Medulla oblongata (tissue), 1 donor: ENCODE data around the gene MMP2.
A peak's percentile ranks its signal among the peaks of the same experiment; 100 is the strongest.

Experiments
- DNase-seq: peaks from one replicate; pipeline ENCODE4 v3.0.0-alpha.2; 2015; ENCODE audit errors: extremely low spot score

MMP2 gene

GRCh38 chr16:55494994-55495421 is 16.0 kb downstream of the MMP2 start:
- DNase-seq: peak; percentile 93

- DNase-seq: peak; percentile 29
Observed at GRCh38 chr16:55495616-55496289, 16.8 kb downstream of the MMP2 start.

DNA sequence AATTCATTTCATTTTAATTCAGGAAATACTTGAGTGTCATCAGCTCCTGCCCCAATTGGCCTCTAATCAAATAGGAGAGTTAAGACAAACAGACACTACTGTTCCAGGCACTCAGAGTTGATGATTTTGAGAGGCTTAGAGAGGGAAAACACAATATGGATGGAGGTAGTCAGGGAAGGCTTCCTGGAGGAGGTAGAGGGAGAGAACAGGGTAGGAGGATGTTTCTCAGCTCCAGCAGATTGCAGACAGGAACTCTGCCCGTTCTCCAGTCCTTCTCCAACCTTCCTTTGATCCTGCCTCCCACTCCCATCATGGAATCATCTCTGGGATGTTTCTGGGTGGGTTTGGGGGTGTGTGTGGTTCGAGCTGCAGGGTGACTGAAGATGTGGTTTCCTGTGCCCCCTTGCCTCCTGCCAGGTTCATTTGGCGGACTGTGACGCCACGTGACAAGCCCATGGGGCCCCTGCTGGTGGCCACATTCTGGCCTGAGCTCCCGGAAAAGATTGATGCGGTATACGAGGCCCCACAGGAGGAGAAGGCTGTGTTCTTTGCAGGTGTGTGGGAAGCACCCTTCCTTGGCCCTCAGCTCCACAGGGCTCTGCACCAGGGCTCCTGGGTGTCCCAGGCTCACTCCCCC is 17.6 kb downstream of the MMP2 start:
- no peak for DNase-seq

GRCh38 chr16:55497558-55497957 is 18.6 kb downstream of the MMP2 start:
- no peak for DNase-seq

- DNase-seq: no peak
Observed at GRCh38 chr16:55498101-55498500, 19.1 kb downstream of the MMP2 start.

DNA sequence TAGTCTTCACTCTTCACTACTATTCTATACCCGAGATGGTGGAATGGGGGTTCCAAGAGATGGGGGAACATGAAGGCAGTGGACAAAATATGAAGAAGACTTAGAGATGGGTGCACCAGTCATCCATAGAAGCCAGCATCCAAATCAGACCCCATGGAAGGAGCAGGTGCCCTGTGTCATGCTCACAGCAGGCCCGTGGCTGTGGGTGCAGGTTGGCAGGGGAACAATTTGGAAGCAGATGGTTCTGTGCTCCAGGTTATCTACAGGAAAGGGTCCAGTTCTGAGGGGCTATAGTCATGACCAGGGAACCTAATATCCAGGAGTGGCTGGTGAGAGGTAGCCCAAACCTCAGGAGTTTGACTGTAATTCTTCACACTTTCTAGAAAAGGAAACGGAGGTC is 20.3 kb downstream of the MMP2 start:
- no peak for DNase-seq

- DNase-seq: peak; percentile 76
Observed at GRCh38 chr16:55499951-55500529, 21.0 kb downstream of the MMP2 start.

DNA sequence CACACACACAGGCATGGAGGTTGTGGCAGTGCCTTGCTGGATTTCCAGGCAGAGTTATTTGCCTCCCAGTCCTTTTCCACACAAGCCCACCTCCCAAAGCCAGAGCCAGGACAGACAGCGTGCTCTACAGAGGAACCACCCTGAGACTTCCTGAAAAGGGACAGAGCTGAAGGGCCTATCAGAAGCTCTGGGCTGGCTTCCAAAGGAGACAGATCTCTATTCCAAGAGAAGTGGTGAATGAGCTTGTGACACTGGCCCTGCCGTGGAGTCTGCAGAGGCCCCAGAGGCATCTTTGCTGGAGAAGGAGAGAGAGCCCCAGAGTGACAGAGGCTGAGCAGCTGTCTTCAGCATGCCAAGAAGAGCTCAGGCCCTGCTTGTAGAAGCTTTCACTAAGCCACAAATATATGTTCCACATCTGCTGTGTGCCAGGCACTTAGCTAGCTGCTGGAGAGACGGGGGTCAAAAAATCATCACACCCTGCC is 21.6 kb downstream of the MMP2 start:
- DNase-seq: peak; percentile 94

DNA sequence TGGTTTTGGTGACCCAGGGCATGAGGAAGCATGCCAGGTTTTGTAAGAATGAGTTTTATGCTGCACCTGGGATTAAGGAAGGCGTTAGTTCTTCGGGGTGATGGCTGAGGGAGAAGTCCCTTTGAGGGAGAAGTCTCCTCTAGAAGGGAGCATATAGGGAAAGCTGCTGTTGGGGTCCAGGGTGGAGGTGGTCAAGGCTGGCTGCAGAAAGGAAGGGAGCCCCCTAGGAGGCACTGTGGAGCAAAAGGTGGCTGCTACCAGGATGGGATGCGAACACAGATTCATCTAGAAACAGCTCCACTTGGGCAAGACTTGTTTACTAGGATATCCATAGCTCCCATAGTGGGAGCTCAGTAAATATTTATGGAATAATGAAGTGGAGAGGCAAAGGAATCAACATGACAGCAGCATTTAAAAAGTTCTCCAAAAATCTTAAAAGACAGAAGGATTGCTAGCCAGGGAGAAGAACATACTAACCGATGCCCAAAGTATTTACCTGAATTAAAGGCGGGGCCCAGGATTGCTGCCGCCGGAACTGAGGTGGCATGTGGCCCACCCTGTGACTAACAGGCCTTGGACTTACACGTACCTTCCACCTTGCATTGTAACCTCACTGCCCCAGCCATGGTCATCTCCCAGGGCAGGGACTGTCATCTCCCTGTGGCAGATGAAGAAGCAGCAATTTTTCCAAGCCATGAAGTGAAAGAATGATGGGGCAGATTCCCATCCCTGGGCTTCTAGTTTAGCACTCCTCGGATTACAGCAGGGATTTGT is 22.7 kb downstream of the MMP2 start:
- peak; percentile 10 for DNase-seq

GRCh38 chr16:55502801-55503366 is 23.9 kb downstream of the MMP2 start:
- peak; percentile 99 for DNase-seq

DNA sequence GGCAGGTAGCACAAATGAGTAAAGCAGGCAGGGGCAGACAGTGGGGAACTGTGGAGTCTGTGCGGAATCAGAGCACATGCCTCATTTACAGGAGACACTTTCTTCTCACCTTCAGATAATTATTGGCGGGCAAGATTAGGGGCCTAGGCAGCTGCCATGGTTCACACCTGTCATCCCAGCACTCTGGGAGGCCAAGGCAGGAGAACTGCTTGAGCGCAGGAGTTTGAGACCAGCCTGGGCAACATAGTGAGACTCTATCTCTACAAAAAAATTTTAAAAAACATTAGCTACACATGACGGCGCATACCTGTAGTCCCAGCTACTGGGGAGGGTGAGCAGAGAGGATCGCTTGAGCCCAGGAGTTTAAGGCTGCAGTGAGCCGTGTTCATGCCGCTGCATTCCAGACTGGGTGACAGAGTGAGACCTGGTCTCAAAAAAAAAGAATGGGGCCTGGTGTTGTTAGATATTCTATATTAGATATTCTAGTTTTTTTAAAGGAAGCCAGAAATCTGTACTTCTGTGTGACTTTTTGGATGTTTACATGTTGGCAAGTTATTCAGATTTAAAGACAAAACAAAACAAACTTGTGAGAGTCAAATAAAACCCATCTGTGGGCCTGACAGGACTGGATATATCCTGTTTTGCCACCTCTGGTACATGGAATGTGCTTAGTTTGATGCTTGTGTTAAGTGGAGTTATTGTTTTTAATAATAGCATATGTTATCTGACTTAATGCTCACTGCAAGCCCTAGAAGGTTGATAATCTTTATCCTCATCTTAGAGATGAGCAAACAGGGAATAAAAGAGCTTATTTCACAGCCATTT is 24.9 kb downstream of the MMP2 start:
- no peak for DNase-seq

DNA sequence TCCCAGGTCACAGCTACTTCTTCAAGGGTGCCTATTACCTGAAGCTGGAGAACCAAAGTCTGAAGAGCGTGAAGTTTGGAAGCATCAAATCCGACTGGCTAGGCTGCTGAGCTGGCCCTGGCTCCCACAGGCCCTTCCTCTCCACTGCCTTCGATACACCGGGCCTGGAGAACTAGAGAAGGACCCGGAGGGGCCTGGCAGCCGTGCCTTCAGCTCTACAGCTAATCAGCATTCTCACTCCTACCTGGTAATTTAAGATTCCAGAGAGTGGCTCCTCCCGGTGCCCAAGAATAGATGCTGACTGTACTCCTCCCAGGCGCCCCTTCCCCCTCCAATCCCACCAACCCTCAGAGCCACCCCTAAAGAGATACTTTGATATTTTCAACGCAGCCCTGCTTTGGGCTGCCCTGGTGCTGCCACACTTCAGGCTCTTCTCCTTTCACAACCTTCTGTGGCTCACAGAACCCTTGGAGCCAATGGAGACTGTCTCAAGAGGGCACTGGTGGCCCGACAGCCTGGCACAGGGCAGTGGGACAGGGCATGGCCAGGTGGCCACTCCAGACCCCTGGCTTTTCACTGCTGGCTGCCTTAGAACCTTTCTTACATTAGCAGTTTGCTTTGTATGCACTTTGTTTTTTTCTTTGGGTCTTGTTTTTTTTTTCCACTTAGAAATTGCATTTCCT is 26.5 kb downstream of the MMP2 start:
- no peak for DNase-seq

DNA sequence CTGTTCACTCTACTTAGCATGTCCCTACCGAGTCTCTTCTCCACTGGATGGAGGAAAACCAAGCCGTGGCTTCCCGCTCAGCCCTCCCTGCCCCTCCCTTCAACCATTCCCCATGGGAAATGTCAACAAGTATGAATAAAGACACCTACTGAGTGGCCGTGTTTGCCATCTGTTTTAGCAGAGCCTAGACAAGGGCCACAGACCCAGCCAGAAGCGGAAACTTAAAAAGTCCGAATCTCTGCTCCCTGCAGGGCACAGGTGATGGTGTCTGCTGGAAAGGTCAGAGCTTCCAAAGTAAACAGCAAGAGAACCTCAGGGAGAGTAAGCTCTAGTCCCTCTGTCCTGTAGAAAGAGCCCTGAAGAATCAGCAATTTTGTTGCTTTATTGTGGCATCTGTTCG is 27.1 kb downstream of the MMP2 start:
- DNase-seq: no peak

GRCh38 chr16:55506708-55507107 is 27.7 kb downstream of the MMP2 start:
- no peak for DNase-seq

DNA sequence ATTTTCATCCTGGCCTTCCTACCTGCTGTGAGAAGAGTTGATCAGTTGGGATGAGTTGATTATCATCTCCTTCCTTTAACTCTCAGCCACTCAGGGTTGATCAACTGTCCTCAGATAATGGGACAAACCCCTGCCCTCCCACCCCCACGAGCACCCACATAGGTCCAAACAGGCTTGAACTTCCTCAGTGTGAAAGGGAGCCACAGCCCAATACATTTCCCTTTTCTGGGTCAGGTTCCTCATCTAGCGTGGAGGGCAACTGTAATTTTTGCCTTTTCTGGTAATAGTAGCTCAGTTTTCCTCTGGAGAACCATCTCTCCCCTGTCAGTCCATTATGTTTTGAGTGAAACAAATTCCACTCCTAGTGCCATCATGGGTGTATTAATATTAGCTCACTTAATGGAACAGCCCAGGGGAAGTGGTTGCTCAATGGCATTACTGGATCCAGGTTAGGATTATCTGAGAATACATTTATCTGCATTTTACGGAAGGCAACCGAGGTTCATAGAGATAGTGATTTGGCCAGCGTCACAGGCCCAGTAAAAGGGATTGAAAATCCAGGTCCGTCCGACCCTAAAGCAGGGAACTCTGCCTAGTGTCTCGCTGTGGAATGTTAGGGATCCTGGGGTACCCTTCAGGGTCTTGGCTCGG is 29.4 kb downstream of the MMP2 start:
- peak; percentile 46 for DNase-seq

DNA sequence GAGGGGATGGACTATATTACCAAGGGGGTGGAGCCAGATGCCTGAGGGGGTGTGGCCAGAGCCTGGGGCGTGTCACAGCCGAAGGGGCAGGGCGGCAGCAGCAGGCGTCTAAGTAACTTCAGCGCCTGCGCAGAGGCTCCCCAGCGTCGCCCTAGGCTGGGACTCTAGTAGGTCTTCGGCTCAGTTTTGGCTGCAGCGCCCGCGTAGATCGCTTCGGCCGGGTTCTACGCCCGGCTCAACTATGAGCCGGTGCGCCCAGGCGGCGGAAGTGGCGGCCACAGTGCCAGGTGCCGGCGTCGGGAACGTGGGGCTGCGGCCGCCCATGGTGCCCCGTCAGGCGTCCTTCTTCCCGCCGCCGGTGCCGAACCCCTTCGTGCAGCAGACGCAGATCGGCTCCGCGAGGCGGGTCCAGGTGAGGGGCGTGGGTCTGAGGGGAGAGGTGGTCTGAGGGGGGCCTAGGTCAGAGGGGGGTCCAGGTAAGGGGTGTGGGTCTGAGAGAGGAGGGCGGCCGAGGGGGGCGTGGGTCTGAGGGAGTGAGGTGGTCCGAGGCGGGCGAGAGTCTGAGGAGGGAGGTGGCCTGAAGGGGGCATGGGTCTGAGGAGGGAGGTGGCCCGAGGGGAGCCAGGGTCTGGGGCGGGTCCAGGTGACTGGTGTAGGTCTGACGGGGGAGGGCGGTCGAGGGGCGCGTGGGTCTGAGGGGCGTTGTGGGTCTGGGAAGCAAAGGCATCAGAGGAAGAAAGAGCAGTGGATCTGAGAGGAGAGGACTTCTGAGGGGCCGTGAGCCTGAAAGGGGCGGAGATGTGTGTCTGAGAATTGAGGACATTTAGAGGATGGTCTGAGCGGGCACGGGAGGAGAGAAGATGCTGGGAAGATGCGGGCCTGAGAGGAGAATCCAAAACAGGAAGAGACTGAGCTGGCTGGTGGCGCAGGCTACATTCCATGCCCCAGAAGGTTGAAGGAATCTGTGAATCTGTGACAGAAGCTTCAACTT is 30.2 kb downstream of the MMP2 start, which contains the start of gene LPCAT2:
Gene LPCAT2 (plus strand): TSS at position 132 of the 991 bp plus-strand sequence. CDS start 110 bp downstream, at position 242.
- peak; percentile 88 for DNase-seq

DNA sequence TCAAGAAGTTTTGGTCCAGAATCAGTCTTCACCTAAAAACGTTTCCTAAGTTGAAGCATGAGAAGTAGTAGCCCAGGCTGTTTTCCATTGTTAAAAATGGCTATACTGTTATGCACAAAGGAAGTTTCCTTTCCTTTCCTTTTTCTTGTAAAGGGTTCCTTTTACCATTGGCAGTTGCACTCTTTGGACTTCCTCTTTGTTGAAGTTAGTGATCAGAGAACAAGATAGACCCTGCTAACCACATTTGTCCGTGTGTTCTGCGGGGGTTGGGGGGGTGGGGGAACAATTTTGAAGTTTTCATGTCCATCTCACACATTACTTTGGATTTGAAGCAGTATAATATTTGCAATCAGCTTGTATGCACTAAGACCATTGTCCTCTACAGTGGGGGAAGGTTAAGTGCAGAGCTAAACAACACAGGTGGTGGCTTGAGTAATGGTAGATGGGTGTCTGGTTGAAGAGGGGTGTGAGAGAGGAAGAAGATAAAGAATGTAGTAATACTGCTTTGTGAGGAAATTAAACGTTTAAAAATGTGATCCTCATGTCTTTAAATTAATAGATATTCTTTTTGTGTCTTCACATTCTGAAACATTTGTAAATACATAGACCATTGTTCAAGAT is 31.3 kb downstream of the MMP2 start:
- DNase-seq: peak; percentile 54

- no peak for DNase-seq
Observed at GRCh38 chr16:55512941-55513340, 33.9 kb downstream of the MMP2 start.
